ENCODE measurements around the gene KCNG2.

KCNG2 gene

GRCh38 chr18:79760348-79760747, 37.4 kb upstream of the KCNG2 start:
- H3K4me3 ChIP-seq (replicated peaks; ENCODE audit: low read depth, low read length): no peak overlapping the region
- DNase-seq (ENCODE audit: extremely low read depth, low read depth): no peak
- no peak for TF ChIP-seq CTCF (IDR thresholded peaks at IDR 0.05; ENCODE audit: low read depth, low read length, missing control alignments)

- no peak overlapping the region for H3K4me3 ChIP-seq (replicated peaks; ENCODE audit: low read depth, low read length)
- DNase-seq (ENCODE audit: extremely low read depth, low read depth): no peak
- TF ChIP-seq CTCF (IDR thresholded peaks at IDR 0.05; ENCODE audit: low read depth, low read length, missing control alignments): no peak
Measured at GRCh38 chr18:79760881-79761280, 36.9 kb upstream of the KCNG2 start.

GRCh38 chr18:79763407-79763806, 34.3 kb upstream of the KCNG2 start:
- no peak overlapping the region for H3K4me3 ChIP-seq (replicated peaks; ENCODE audit: low read depth, low read length)
- no peak for DNase-seq (ENCODE audit: extremely low read depth, low read depth)
- TF ChIP-seq CTCF (IDR thresholded peaks at IDR 0.05; ENCODE audit: low read depth, low read length, missing control alignments): no peak

GRCh38 chr18:79764131-79764530, 33.6 kb upstream of the KCNG2 start:
- no peak for TF ChIP-seq CTCF (IDR thresholded peaks at IDR 0.05; ENCODE audit: low read depth, low read length, missing control alignments)
- H3K4me3 ChIP-seq (replicated peaks; ENCODE audit: low read depth, low read length): no peak overlapping the region
- DNase-seq (ENCODE audit: extremely low read depth, low read depth): no peak

GRCh38 chr18:79765491-79766245, 32.1 kb upstream of the KCNG2 start:
- H3K4me3 ChIP-seq (replicated peaks; ENCODE audit: low read depth, low read length): no peak overlapping the region
- no peak for DNase-seq (ENCODE audit: extremely low read depth, low read depth)
- no peak for TF ChIP-seq CTCF (IDR thresholded peaks at IDR 0.05; ENCODE audit: low read depth, low read length, missing control alignments)

- no peak for TF ChIP-seq CTCF (IDR thresholded peaks at IDR 0.05; ENCODE audit: low read depth, low read length, missing control alignments)
- no peak overlapping the region for H3K4me3 ChIP-seq (replicated peaks; ENCODE audit: low read depth, low read length)
- DNase-seq (ENCODE audit: extremely low read depth, low read depth): no peak
Measured at GRCh38 chr18:79766308-79766707, 31.4 kb upstream of the KCNG2 start.

GRCh38 chr18:79768745-79769144, 29.0 kb upstream of the KCNG2 start:
- no peak for TF ChIP-seq CTCF (IDR thresholded peaks at IDR 0.05; ENCODE audit: low read depth, low read length, missing control alignments)
- H3K4me3 ChIP-seq (replicated peaks; ENCODE audit: low read depth, low read length): no peak overlapping the region
- no peak for DNase-seq (ENCODE audit: extremely low read depth, low read depth)

All from HFF-Myc (cell line).